RWPE1 (cell line): ENCODE measurements around the gene OR7A5.
"Not testable (repeated sequence)": the region's sequence is repeated elsewhere in the genome, so short reads cannot be mapped to it uniquely, and the experiment has no call there.

Experiments used
- CTCF ChIA-PET: fragments of 350-600 bp; sonication (Branson Sonifier 250); formaldehyde crosslinking; extraction: SDS; loops from one replicate; lab custom pipeline; 2021; lab: Yijun Ruan, JAX
- POLR2A ChIA-PET: fragments of 400-600 bp; formaldehyde crosslinking; extraction: SDS; loops from one replicate; lab custom pipeline; 2020; ENCODE audit warnings: antibody characterized with exemption; ENCODE audit not compliant: low non-redundant PET; lab: Yijun Ruan, JAX
- DNase-seq: peaks from one replicate; pipeline ENCODE4 v3.0.0; 2012; ENCODE audit warnings: low spot score
- H3K27ac ChIP-seq: fragments of 450-650 bp; 2 replicates; pipeline ENCODE4 v1.5.1; 2017
- TF ChIP-seq, protein P1 (sequence below): fragments of 450-650 bp; conservative IDR thresholded peaks from 2 replicates; pipeline ENCODE4 v1.5.1; 2017; ENCODE audit warnings: low read depth, mild to moderate bottlenecking

The OR7A5 gene

GRCh38 chr19:14795078-14795721, 39.8 kb downstream of the OR7A5 start:
- TF ChIP-seq, protein P1, sequence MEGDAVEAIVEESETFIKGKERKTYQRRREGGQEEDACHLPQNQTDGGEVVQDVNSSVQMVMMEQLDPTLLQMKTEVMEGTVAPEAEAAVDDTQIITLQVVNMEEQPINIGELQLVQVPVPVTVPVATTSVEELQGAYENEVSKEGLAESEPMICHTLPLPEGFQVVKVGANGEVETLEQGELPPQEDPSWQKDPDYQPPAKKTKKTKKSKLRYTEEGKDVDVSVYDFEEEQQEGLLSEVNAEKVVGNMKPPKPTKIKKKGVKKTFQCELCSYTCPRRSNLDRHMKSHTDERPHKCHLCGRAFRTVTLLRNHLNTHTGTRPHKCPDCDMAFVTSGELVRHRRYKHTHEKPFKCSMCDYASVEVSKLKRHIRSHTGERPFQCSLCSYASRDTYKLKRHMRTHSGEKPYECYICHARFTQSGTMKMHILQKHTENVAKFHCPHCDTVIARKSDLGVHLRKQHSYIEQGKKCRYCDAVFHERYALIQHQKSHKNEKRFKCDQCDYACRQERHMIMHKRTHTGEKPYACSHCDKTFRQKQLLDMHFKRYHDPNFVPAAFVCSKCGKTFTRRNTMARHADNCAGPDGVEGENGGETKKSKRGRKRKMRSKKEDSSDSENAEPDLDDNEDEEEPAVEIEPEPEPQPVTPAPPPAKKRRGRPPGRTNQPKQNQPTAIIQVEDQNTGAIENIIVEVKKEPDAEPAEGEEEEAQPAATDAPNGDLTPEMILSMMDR: no peak
- no peak overlapping the region for H3K27ac ChIP-seq
- POLR2A ChIA-PET: no interaction called here
- CTCF ChIA-PET: no interaction called here
- no peak for DNase-seq

- POLR2A ChIA-PET, CTCF ChIA-PET, H3K27ac ChIP-seq, DNase-seq: not testable (repeated sequence)
Observed at GRCh38 chr19:14792250-14792649, 42.7 kb downstream of the OR7A5 start.

DNA sequence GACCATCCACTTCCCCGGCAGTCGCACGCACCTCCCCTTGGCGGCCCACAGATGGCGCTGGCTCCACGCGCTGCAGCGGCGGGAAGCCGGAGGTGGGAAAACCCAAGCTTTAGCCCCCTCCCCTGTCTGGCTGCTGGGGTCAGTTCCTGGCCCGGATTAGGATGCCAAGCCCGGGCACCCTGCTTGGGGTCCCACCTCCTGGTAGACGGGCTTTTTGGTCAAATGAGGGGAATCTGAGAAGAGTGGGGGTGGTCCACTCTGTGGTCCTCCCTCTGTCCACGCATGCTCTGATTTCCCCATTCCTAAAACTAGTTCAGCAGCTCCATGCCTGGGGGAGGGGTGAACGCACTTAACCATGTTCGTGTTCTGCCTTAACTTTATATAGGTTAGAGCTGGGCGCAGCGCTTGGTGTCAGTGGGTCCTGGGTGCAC, 48.5 kb downstream of the OR7A5 start:
- peak; percentile 36 for DNase-seq
- no peak overlapping the region for H3K27ac ChIP-seq
- POLR2A ChIA-PET: no interaction called here

GRCh38 chr19:14785102-14785793, 49.7 kb downstream of the OR7A5 start:
- peak overlapping the region; percentile 60 for H3K27ac ChIP-seq
- CTCF ChIA-PET: interaction anchor here (0.5 to 1.5 kb wide), 4 partner anchors 8 to 1525 kb away, joined by 3 to 5 read pairs (median 4); no protein-coding TSS in a partner anchor
- POLR2A ChIA-PET: not testable (repeated sequence)
- DNase-seq: peak; percentile 29

More for the DNA sequence above, 48.5 kb downstream of the OR7A5 start:
- CTCF ChIA-PET: interaction anchor here (0.6 to 1.5 kb wide), 23 partner anchors 8 to 1170 kb away, joined by 3 to 9 read pairs (median 3); partner anchors contain the start of gene ADGRE2
- TF ChIP-seq, protein P1: peak; percentile 95

DNA sequence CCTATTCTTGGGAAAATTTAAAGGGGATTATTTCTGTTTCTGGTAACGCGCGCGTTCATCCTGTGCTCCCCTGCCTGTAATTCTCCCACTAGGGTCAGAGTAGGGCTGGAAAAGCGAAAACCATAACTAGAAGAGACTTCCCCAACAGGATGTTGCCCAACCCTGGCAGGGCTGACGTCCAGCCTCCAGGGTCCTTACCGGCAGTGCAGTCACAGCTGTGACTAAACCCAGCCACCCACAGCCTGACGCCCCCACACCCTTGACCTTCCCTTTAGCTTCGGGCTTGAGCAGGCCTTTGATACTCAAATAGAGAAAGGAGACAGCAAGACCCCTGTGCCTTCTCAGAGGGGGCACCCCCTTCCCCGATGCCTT, 50.3 kb downstream of the OR7A5 start:
- peak overlapping the region; percentile 60 for H3K27ac ChIP-seq
- CTCF ChIA-PET, POLR2A ChIA-PET: not testable (repeated sequence)
- peak; percentile 24 for DNase-seq

DNA sequence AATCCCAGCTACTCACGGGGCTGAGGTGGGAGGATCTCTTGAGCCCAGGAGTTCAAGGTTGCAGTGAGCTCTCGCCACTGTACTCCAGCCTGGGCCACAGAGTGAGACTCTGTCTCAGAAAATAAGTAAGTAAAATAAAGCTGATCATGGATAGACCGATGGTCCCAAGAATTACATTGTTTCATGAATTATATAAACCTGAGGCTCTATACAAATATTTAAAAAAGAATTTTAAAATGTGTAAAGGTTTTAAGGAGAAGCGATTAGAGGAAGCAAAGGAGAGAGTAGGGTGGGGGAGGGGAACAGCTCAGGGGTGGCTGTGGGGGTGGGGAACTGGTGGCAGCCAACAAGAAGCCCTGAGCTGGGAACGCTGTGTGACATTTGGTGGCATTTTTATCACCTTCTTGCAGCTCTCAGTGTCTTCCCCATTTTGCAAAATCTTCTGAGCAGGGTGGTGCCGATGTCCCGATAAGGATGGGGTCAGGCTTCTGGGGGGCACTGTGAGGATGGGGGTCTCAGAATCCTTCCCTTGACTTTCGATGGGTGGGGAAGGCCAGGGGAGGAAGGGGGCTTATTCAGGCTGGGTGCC, 51.5 kb downstream of the OR7A5 start:
- DNase-seq, POLR2A ChIA-PET, H3K27ac ChIP-seq: not testable (repeated sequence)
- CTCF ChIA-PET: interaction anchor here (0.6 kb wide), 2 partner anchors 28 to 76 kb away, joined by 3 read pairs; no protein-coding TSS in a partner anchor

DNA sequence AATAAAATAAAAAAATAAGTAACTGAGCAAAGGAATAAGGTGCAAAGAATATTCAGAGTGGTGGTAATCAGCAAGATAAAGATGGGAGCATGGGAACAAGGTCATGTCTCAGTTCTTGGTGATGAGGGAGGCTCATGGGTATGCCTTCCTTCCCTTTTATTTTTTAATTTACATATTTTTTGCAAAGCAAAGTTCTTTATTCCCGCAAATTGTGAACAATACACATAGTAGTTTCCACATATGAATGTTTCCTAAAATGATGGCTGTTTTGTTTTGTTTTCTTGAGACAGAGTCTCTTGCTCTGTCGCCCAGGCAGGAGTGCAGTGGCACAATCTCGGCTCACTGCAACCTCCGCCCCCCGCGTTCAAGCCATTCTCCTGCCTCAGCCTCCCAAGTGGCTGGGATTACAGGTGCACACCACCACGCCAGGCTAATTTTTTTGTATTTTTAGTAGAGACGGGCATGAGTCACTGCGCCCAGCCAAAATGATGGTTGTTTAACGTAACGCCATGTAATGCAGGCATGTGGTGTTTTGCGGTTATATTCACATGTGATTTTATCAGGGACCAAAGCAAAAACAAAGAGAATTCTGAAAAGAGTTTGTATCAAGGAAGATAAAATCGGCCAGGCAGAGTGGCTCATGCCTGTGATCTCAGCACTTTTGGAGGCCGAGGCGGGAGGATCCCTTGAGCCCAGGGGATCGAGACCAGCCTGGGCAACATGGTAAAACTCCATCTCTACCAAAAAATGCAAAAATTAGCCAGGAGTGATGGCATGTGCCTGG, 52.2 kb downstream of the OR7A5 start:
- POLR2A ChIA-PET: no interaction called here
- TF ChIP-seq, protein P1: no peak
- no peak for DNase-seq
- CTCF ChIA-PET: interaction anchor here (0.6 kb wide), 3 partner anchors 28 to 128 kb away, joined by 3 read pairs; no protein-coding TSS in a partner anchor
- no peak overlapping the region for H3K27ac ChIP-seq

- H3K27ac ChIP-seq, DNase-seq, POLR2A ChIA-PET: not testable (repeated sequence)
- CTCF ChIA-PET: interaction anchor here (0.6 kb wide), 1 partner anchor 127 kb away, joined by 3 read pairs; no protein-coding TSS in a partner anchor
Observed at GRCh38 chr19:14781713-14782536, 53.1 kb downstream of the OR7A5 start.

DNA sequence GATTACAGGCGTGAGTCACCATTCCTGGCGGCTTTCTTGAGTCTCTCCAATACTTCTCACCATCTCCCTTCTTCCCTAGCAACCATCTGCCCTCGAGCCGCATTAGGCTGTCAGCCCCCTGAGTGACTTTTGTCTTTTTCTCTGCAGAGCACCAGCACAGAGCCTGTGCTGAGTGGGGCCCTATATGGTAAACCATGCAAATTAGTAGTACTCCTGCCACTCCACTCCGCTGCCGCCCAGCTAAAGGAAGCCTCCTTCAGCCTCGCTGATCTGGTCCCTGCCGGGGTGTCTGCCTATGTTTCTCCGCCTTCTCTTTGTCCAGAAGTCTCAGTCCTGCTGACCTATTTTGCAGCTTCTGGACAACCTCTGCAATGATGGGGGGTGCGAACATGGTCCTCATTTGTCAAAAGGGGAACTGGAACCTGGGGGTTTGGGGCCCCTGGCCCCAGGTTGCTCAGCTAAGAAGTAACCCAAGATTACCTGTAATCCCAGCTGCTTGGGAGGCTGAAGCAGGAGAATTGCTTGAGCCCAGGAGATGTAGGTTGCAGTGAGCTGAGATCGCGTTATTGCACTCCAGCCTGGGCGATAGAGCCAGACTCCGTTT, 54.3 kb downstream of the OR7A5 start:
- DNase-seq, CTCF ChIA-PET, POLR2A ChIA-PET, H3K27ac ChIP-seq: not testable (repeated sequence)
